Hepatocyte (in vitro differentiated cells): ENCODE measurements around the gene TEC.

Source experiments
- CTCF ChIP-seq: fragments of 200-600 bp; sonication (generic); IDR thresholded peaks from 2 replicates; pipeline ENCODE4 v1.5.1; 2016; ENCODE audit warnings: antibody characterized with exemption, mild to moderate bottlenecking; ENCODE audit not compliant: poor library complexity
- EZH2 ChIP-seq: fragments of 200-600 bp; sonication (generic); IDR thresholded peaks from 2 replicates; pipeline ENCODE4 v1.6.1; 2016; ENCODE audit warnings: antibody characterized with exemption, mild to moderate bottlenecking, borderline replicate concordance

GRCh38 chr4:48295116-48295515 is 25.5 kb upstream of the TEC start:
- no peak for TF ChIP-seq CTCF
- TF ChIP-seq EZH2, result no peak
